ENCODE data around the gene RRP12. TPM values are rescaled to one million over a fixed set of nuclear protein-coding genes. Genes with fewer than 3 reads are reported as not detected.

RRP12 gene
- total and polyA plus RNA-seq, 9 of the 15 experiments (the other 6 are each of a cell fraction or from before 2014, with no cell fraction given): 4.6 to 68.2 (median 21.8) TPM

DNA sequence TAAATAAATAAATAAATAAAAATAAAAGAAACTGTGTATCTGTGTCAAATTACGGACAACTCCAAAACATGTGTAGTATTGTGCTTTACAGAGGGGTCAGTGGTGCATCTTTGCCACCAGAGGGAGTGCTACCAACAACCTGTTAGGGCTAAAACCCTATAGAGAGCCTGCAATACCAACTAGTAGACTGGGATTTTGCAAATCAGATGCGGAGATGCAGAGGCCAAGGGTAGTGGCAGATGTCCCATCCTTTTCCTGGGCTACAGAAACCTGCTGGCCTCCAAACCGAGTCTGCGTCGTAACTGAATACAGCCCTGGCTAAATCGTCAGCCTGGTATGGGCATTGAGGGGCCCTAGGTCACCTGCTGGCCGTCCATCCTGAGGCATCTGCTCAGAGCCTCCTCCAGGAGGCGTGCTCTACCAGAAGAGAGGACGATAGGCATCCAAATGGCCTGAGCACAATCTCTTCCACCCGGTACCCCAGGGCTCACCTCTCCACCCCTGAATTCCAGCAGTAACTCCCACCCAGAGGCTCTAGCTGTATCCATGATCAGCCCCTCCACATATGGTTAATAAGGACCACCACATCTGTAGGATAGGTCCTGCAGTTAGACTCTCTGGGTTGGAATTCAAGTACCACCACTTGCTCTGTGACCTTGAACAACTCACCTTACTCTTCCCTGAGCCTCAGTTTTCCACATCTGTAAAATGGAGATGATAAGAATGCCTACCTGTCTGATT is 6.2 kb upstream of the RRP12 start (continued):
- no peak for TF ChIP-seq PHF8 (IDR thresholded peaks at IDR 0.05; ENCODE audit: borderline replicate concordance, low read length)
- peak; percentile 59; the same call in 1 of the 2 replicates for TF ChIP-seq MYNN (IDR thresholded peaks at IDR 0.05)
- TF ChIP-seq MYNN (CRISPR knock-in tag; IDR thresholded peaks at IDR 0.05): no peak
- no peak for TF ChIP-seq NR2C2 (CRISPR knock-in tag; IDR thresholded peaks at IDR 0.05)
- peak; percentile 72 for TF ChIP-seq NR2C2 (tag; IDR thresholded peaks at IDR 0.05)
- TF ChIP-seq NR2C1 (IDR thresholded peaks at IDR 0.05): peak; percentile 78; the same call in 1 of the 2 replicates
- no peak for TF ChIP-seq NR2C1 (tag; IDR thresholded peaks at IDR 0.05)
- TF ChIP-seq, protein P1, sequence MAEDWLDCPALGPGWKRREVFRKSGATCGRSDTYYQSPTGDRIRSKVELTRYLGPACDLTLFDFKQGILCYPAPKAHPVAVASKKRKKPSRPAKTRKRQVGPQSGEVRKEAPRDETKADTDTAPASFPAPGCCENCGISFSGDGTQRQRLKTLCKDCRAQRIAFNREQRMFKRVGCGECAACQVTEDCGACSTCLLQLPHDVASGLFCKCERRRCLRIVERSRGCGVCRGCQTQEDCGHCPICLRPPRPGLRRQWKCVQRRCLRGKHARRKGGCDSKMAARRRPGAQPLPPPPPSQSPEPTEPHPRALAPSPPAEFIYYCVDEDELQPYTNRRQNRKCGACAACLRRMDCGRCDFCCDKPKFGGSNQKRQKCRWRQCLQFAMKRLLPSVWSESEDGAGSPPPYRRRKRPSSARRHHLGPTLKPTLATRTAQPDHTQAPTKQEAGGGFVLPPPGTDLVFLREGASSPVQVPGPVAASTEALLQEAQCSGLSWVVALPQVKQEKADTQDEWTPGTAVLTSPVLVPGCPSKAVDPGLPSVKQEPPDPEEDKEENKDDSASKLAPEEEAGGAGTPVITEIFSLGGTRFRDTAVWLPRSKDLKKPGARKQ (CRISPR knock-in tag; IDR thresholded peaks at IDR 0.05): no peak
- no peak for TF ChIP-seq HEY1 (CRISPR knock-in tag; IDR thresholded peaks at IDR 0.05; ENCODE audit: borderline replicate concordance)
- peak in 1 of 3 experiments; percentile 43 for TF ChIP-seq YY1 (IDR thresholded peaks at IDR 0.05; ENCODE audit: borderline replicate concordance in 1 of 3, control insufficient read depth in 1 of 3, extremely low read depth in 1 of 3, insufficient read depth in 3 of 3, insufficient read length in 1 of 3, insufficient replicate concordance in 2 of 3, low read depth in 1 of 3, low read length in 2 of 3)
- peak; percentile 23; the same call in 1 of the 2 replicates for TF ChIP-seq SMC3 (conservative IDR thresholded peaks at IDR 0.05; ENCODE audit: insufficient read depth, low read depth, low read length)
- TF ChIP-seq BCOR (IDR thresholded peaks at IDR 0.05): peak; percentile 99
- no peak for TF ChIP-seq RBM14 (IDR thresholded peaks at IDR 0.05; ENCODE audit: borderline replicate concordance, insufficient read depth, low read depth, low read length)
- TF ChIP-seq ESRRA (IDR thresholded peaks at IDR 0.05; ENCODE audit: borderline replicate concordance, low read depth): peak; percentile 100
- peak; percentile 94 for TF ChIP-seq RBM25 (IDR thresholded peaks at IDR 0.05; ENCODE audit: low read depth, low read length, severe bottlenecking)
- TF ChIP-seq, protein P2, sequence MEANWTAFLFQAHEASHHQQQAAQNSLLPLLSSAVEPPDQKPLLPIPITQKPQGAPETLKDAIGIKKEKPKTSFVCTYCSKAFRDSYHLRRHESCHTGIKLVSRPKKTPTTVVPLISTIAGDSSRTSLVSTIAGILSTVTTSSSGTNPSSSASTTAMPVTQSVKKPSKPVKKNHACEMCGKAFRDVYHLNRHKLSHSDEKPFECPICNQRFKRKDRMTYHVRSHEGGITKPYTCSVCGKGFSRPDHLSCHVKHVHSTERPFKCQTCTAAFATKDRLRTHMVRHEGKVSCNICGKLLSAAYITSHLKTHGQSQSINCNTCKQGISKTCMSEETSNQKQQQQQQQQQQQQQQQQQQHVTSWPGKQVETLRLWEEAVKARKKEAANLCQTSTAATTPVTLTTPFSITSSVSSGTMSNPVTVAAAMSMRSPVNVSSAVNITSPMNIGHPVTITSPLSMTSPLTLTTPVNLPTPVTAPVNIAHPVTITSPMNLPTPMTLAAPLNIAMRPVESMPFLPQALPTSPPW (CRISPR knock-in tag; IDR thresholded peaks at IDR 0.05): no peak
- no peak for TF ChIP-seq GTF2A2 (tag; IDR thresholded peaks at IDR 0.05)
- TF ChIP-seq BHLHE40 (IDR thresholded peaks at IDR 0.05; ENCODE audit: low read length): peak; percentile 56; the same call in 1 of the 2 replicates
- TF ChIP-seq TBP (optimal IDR thresholded peaks at IDR 0.05; ENCODE audit: low read depth, low read length): peak; percentile 8
- peak in 1 of 2 experiments; percentile 64; a peak in 2 of 4 replicates for TF ChIP-seq SRF (CRISPR knock-in tag; IDR thresholded peaks at IDR 0.05)
- TF ChIP-seq, protein P3, sequence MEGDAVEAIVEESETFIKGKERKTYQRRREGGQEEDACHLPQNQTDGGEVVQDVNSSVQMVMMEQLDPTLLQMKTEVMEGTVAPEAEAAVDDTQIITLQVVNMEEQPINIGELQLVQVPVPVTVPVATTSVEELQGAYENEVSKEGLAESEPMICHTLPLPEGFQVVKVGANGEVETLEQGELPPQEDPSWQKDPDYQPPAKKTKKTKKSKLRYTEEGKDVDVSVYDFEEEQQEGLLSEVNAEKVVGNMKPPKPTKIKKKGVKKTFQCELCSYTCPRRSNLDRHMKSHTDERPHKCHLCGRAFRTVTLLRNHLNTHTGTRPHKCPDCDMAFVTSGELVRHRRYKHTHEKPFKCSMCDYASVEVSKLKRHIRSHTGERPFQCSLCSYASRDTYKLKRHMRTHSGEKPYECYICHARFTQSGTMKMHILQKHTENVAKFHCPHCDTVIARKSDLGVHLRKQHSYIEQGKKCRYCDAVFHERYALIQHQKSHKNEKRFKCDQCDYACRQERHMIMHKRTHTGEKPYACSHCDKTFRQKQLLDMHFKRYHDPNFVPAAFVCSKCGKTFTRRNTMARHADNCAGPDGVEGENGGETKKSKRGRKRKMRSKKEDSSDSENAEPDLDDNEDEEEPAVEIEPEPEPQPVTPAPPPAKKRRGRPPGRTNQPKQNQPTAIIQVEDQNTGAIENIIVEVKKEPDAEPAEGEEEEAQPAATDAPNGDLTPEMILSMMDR (IDR thresholded peaks at IDR 0.05 in 2 of 3, conservative IDR thresholded peaks at IDR 0.05 in 1 of 3; ENCODE audit: insufficient read depth in 2 of 3, low read depth in 1 of 3, low read length in 3 of 3): peak; percentile 72 to 91 (median 90)
- TF ChIP-seq RAD21 (CRISPR knock-in tag; conservative IDR thresholded peaks at IDR 0.05 in 1 of 2, IDR thresholded peaks at IDR 0.05 in 1 of 2): peak; percentile 64 to 77
- 0 out of 2 replicates have a peak, but pooled peaks have one; percentile 68 for TF ChIP-seq RB1 (IDR thresholded peaks at IDR 0.05; ENCODE audit: low read depth)

Data from K562 (cell line).